T-helper 1 cell treated with Interleukin-12 subunit alpha and Interleukin-12 subunit beta and Interleukin-4 antibody, amounts not matched to agents 30 μg/mL and 1 μg/mL, for 36 hours (primary cell): ENCODE data around the gene CTSZ.
"Not testable (repeated sequence)": the region's sequence is repeated elsewhere in the genome, so short reads cannot be mapped to it uniquely, and the experiment has no call there.

Experiments
- H3K27ac Mint-ChIP-seq: one replicate; pipeline ENCODE4 v1.8.0; 2021; ENCODE audit warnings: mild to moderate bottlenecking, mixed read lengths
- H3K27me3 Mint-ChIP-seq: one replicate; pipeline ENCODE4 v1.8.0; 2021; ENCODE audit warnings: low read depth, mixed read lengths
- H3K36me3 Mint-ChIP-seq: one replicate; pipeline ENCODE4 v1.8.0; 2021; ENCODE audit warnings: low read depth, mixed read lengths
- H3K4me1 Mint-ChIP-seq: one replicate; pipeline ENCODE4 v1.8.0; 2021; ENCODE audit warnings: low read depth, mixed read lengths
- H3K4me3 Mint-ChIP-seq: one replicate; pipeline ENCODE4 v1.8.0; 2021; ENCODE audit warnings: mild to moderate bottlenecking, moderate library complexity, mixed read lengths
- H3K9me3 Mint-ChIP-seq: one replicate; pipeline ENCODE4 v1.8.0; 2021; ENCODE audit warnings: mixed read lengths

CTSZ gene

GRCh38 chr20:58976061-58976730 is 30.9 kb downstream of the CTSZ start:
- Mint-ChIP-seq H3K4me3 (no peak overlapping the region), H3K4me1 (peaks cover 4% of the 10 kb centered on the region), H3K27ac (no peak overlapping the region)

GRCh38 chr20:58975353-58975752 is 31.7 kb downstream of the CTSZ start:
- peaks cover 8% of the 10 kb centered on the region for H3K9me3 Mint-ChIP-seq
- peaks cover 4% of the 10 kb centered on the region for H3K4me1 Mint-ChIP-seq
- H3K36me3 Mint-ChIP-seq: no peaks in the 10 kb centered on the region
- no peak overlapping the region for H3K4me3 Mint-ChIP-seq
- H3K27ac Mint-ChIP-seq: no peak overlapping the region
- H3K27me3 Mint-ChIP-seq: peaks cover 27% of the 10 kb centered on the region

More at GRCh38 chr20:58976061-58976730, 30.9 kb downstream of the CTSZ start:
- H3K36me3 Mint-ChIP-seq: no peaks in the 10 kb centered on the region
- H3K27me3 Mint-ChIP-seq: peaks cover 21% of the 10 kb centered on the region
- H3K9me3 Mint-ChIP-seq: peaks cover 8% of the 10 kb centered on the region

- Mint-ChIP-seq H3K9me3 (peaks cover 13% of the 10 kb centered on the region), H3K27ac (no peak overlapping the region), H3K27me3 (peaks cover 37% of the 10 kb centered on the region), H3K36me3 (no peaks in the 10 kb centered on the region), H3K4me1 (peaks cover 3% of the 10 kb centered on the region), H3K4me3 (no peak overlapping the region)
Measured at GRCh38 chr20:58973866-58974265, 33.2 kb downstream of the CTSZ start.

GRCh38 chr20:58973179-58973578 is 33.9 kb downstream of the CTSZ start:
- Mint-ChIP-seq H3K9me3 (peaks cover 13% of the 10 kb centered on the region), H3K36me3 (no peaks in the 10 kb centered on the region), H3K4me3 (no peak overlapping the region), H3K27me3 (peaks cover 37% of the 10 kb centered on the region), H3K27ac (no peak overlapping the region), H3K4me1 (no peaks in the 10 kb centered on the region)

- Mint-ChIP-seq H3K4me3 (no peak overlapping the region), H3K9me3 (peaks cover 13% of the 10 kb centered on the region), H3K36me3 (no peaks in the 10 kb centered on the region), H3K4me1 (no peaks in the 10 kb centered on the region), H3K27me3 (peaks cover 37% of the 10 kb centered on the region), H3K27ac (no peak overlapping the region)
Measured at GRCh38 chr20:58971429-58971828, 35.6 kb downstream of the CTSZ start.

GRCh38 chr20:58970146-58970545 is 36.9 kb downstream of the CTSZ start:
- Mint-ChIP-seq H3K27ac (no peak overlapping the region), H3K36me3 (no peaks in the 10 kb centered on the region), H3K9me3 (peaks cover 6% of the 10 kb centered on the region), H3K27me3 (peaks cover 30% of the 10 kb centered on the region), H3K4me3 (no peak overlapping the region), H3K4me1 (no peaks in the 10 kb centered on the region)

- no peaks in the 10 kb centered on the region for H3K36me3 Mint-ChIP-seq
- peaks cover 34% of the 10 kb centered on the region for H3K27me3 Mint-ChIP-seq
- H3K27ac Mint-ChIP-seq: no peak overlapping the region
- no peak overlapping the region for H3K4me3 Mint-ChIP-seq
- peaks cover 4% of the 10 kb centered on the region for H3K9me3 Mint-ChIP-seq
- H3K4me1 Mint-ChIP-seq: no peaks in the 10 kb centered on the region
Measured at GRCh38 chr20:58969439-58969838, 37.6 kb downstream of the CTSZ start.

- Mint-ChIP-seq H3K27ac (no peak overlapping the region), H3K4me1 (no peaks in the 10 kb centered on the region), H3K9me3 (peaks cover 4% of the 10 kb centered on the region), H3K27me3 (peaks cover 44% of the 10 kb centered on the region), H3K4me3 (no peak overlapping the region), H3K36me3 (no peaks in the 10 kb centered on the region)
Measured at GRCh38 chr20:58967652-58968429, 39.2 kb downstream of the CTSZ start.

GRCh38 chr20:58965270-58966064 is 41.6 kb downstream of the CTSZ start:
- Mint-ChIP-seq H3K27ac (no peak overlapping the region), H3K4me1 (no peaks in the 10 kb centered on the region), H3K9me3 (peaks cover 4% of the 10 kb centered on the region), H3K27me3 (peaks cover 44% of the 10 kb centered on the region), H3K4me3 (no peak overlapping the region), H3K36me3 (no peaks in the 10 kb centered on the region)

GRCh38 chr20:58963922-58964321 is 43.1 kb downstream of the CTSZ start:
- not testable (repeated sequence) for H3K4me1 Mint-ChIP-seq

GRCh38 chr20:58963060-58963584 is 43.9 kb downstream of the CTSZ start:
- no peaks in the 10 kb centered on the region for H3K4me1 Mint-ChIP-seq
- no peak overlapping the region for H3K27ac Mint-ChIP-seq
- H3K4me3 Mint-ChIP-seq: no peak overlapping the region
- peaks cover 33% of the 10 kb centered on the region for H3K27me3 Mint-ChIP-seq
- H3K9me3 Mint-ChIP-seq: no peaks in the 10 kb centered on the region
- H3K36me3 Mint-ChIP-seq: no peaks in the 10 kb centered on the region

More at GRCh38 chr20:58963922-58964321, 43.1 kb downstream of the CTSZ start:
- H3K4me3 Mint-ChIP-seq, H3K9me3 Mint-ChIP-seq, H3K27ac Mint-ChIP-seq, H3K36me3 Mint-ChIP-seq: not testable (repeated sequence)
- peaks cover 39% of the 10 kb centered on the region for H3K27me3 Mint-ChIP-seq

- no peak overlapping the region for H3K27ac Mint-ChIP-seq
- H3K4me1 Mint-ChIP-seq: no peaks in the 10 kb centered on the region
- no peak overlapping the region for H3K4me3 Mint-ChIP-seq
- no peaks in the 10 kb centered on the region for H3K36me3 Mint-ChIP-seq
- H3K27me3 Mint-ChIP-seq: peaks cover 30% of the 10 kb centered on the region
- no peaks in the 10 kb centered on the region for H3K9me3 Mint-ChIP-seq
Measured at GRCh38 chr20:58959652-58960051, 47.4 kb downstream of the CTSZ start.

- H3K4me1 Mint-ChIP-seq: no peaks in the 10 kb centered on the region
- H3K27me3 Mint-ChIP-seq: peaks cover 23% of the 10 kb centered on the region
- H3K27ac Mint-ChIP-seq: no peak overlapping the region
- no peak overlapping the region for H3K4me3 Mint-ChIP-seq
- no peaks in the 10 kb centered on the region for H3K36me3 Mint-ChIP-seq
- no peaks in the 10 kb centered on the region for H3K9me3 Mint-ChIP-seq
Measured at GRCh38 chr20:58956078-58956477, 51.0 kb downstream of the CTSZ start.

GRCh38 chr20:58953050-58953449 is 54.0 kb downstream of the CTSZ start:
- Mint-ChIP-seq H3K27ac (no peak overlapping the region), H3K27me3 (peaks cover 18% of the 10 kb centered on the region), H3K36me3 (no peaks in the 10 kb centered on the region), H3K4me3 (no peak overlapping the region), H3K4me1 (no peaks in the 10 kb centered on the region), H3K9me3 (no peaks in the 10 kb centered on the region)
